IMR-90 (cell line): ENCODE data around the gene SERPINA1. TPM values are rescaled to one million over a fixed set of nuclear protein-coding genes. Genes with fewer than 3 reads are reported as not detected.

ENCODE experiments used
- ATAC-seq: fragments of 200-7000 bp; cut with Tn5 transposase; 2 replicates; pipeline ENCODE4 v1.9.1; 2020; ENCODE audit warnings: low read depth, mild to moderate bottlenecking, moderate library complexity
- BruUV-seq: library from RNA; stranded (reverse); fragments of 400-500 nt; replicated peaks from 2 replicates; lab custom pipeline; 2021; lab: Mats Ljungman, UMichigan
- CTCF ChIA-PET: fragments of 300-600 bp; formaldehyde crosslinking; extraction: SDS; loops from one replicate; lab custom pipeline; 2021; ENCODE audit warnings: antibody characterized with exemption; lab: Yijun Ruan, JAX
- POLR2A ChIA-PET: fragments of 300-600 bp; sonication (Branson Sonifier 250); formaldehyde crosslinking; loops from one replicate; lab custom pipeline; 2022; ENCODE audit warnings: antibody characterized with exemption; ENCODE audit not compliant: unreplicated experiment; lab: Charles Lee
- DNase-seq: peaks from one replicate; pipeline ENCODE4 v3.0.0; 2013
- H2AFZ ChIP-seq: replicated peaks from 2 replicates; pipeline ENCODE3; 2013; ENCODE audit warnings: low read length, mild to moderate bottlenecking; ENCODE audit not compliant: poor library complexity
- H2AK5ac ChIP-seq: 2 replicates; pipeline ENCODE4 v1.6.1; 2013; ENCODE audit warnings: low read depth, low read length, inconsistent platforms
- H2AK9ac ChIP-seq: replicated peaks from 2 replicates; pipeline ENCODE3; 2013; ENCODE audit warnings: mild to moderate bottlenecking, low read depth, low read length, moderate library complexity; ENCODE audit not compliant: poor library complexity
- H2BK120ac ChIP-seq: 2 replicates; pipeline ENCODE4 v1.6.1; 2013; ENCODE audit warnings: low read depth, low read length, inconsistent platforms
- H2BK15ac ChIP-seq: 3 replicates; pipeline ENCODE4 v1.6.1; 2013; ENCODE audit warnings: low read depth, low read length, inconsistent platforms
- H2BK20ac ChIP-seq: 2 replicates; pipeline ENCODE4 v1.6.1; 2013; ENCODE audit warnings: low read depth, mild to moderate bottlenecking, inconsistent platforms, low read length, moderate library complexity
- H2BK5ac ChIP-seq: 2 replicates; pipeline ENCODE4 v1.6.1; 2013; ENCODE audit warnings: mild to moderate bottlenecking, low read depth, low read length, inconsistent platforms; ENCODE audit not compliant: poor library complexity, severe bottlenecking
- H3K14ac ChIP-seq: replicated peaks from 2 replicates; pipeline ENCODE4 v1.6.1; 2013; ENCODE audit warnings: low read depth, low read length, inconsistent platforms
- H3K18ac ChIP-seq: 2 replicates; pipeline ENCODE4 v1.6.1; 2013; ENCODE audit warnings: low read depth, low read length, control low read depth
- H3K23ac ChIP-seq: 2 replicates; pipeline ENCODE4 v1.6.1; 2013; ENCODE audit warnings: low read depth, low read length, inconsistent platforms
- H3K27ac ChIP-seq: 2 replicates; pipeline ENCODE4 v1.5.1; 2013; ENCODE audit warnings: mild to moderate bottlenecking, control low read depth, low read length; ENCODE audit not compliant: insufficient read depth
- H3K27me3 ChIP-seq: 2 replicates; pipeline ENCODE4 v1.6.1; 2013; ENCODE audit warnings: low read length; ENCODE audit not compliant: control insufficient read depth, insufficient read depth
- H3K36me3 ChIP-seq: 2 replicates; pipeline ENCODE4 v1.6.1; 2013; ENCODE audit warnings: low read length, mixed read lengths; ENCODE audit not compliant: control insufficient read depth, insufficient read depth
- H3K4ac ChIP-seq: 2 replicates; pipeline ENCODE4 v1.6.1; 2013; ENCODE audit warnings: low read depth, low read length, inconsistent platforms
- H3K4me1 ChIP-seq: 2 replicates; pipeline ENCODE4 v1.6.1; 2013; ENCODE audit warnings: low read length, mixed read lengths; ENCODE audit not compliant: control insufficient read depth, insufficient read depth
- H3K4me2 ChIP-seq: 2 replicates; pipeline ENCODE4 v1.6.1; 2013; ENCODE audit warnings: low read depth, mild to moderate bottlenecking, control low read depth, low read length, moderate library complexity
- H3K4me3 ChIP-seq: 2 replicates; pipeline ENCODE4 v1.5.1; 2013; ENCODE audit warnings: low read depth, mild to moderate bottlenecking, control low read depth, low read length, moderate library complexity; ENCODE audit not compliant: insufficient read depth
- H3K56ac ChIP-seq: 2 replicates; pipeline ENCODE4 v1.6.1; 2013; ENCODE audit warnings: low read length, inconsistent platforms; ENCODE audit not compliant: insufficient read depth; ENCODE audit errors: extremely low read depth
- H3K79me1 ChIP-seq, 2 experiments: 2 replicates each; pipeline ENCODE4 v1.6.1; 2013; ENCODE audit warnings: low read length in 2 of 2, inconsistent platforms in 1 of 2, low read depth in 1 of 2
- H3K9ac ChIP-seq: 2 replicates; pipeline ENCODE4 v1.6.1; 2013; ENCODE audit warnings: low read depth, low read length, control low read depth
- H3K9me1 ChIP-seq: 2 replicates; pipeline ENCODE4 v1.6.1; 2013; ENCODE audit warnings: low read length, inconsistent platforms; ENCODE audit not compliant: insufficient read depth
- H3K9me3 ChIP-seq: 2 replicates; pipeline ENCODE4 v1.6.1; 2013; ENCODE audit warnings: low read length; ENCODE audit not compliant: control insufficient read depth, insufficient read depth
- H4K20me1 ChIP-seq: 2 replicates; pipeline ENCODE4 v1.6.1; 2013; ENCODE audit warnings: low read length, inconsistent platforms; ENCODE audit not compliant: insufficient read depth
- H4K5ac ChIP-seq: 2 replicates; pipeline ENCODE4 v1.6.1; 2013; ENCODE audit warnings: mild to moderate bottlenecking, low read depth, low read length, control low read depth
- H4K8ac ChIP-seq, 2 experiments: 2 replicates each; pipeline ENCODE4 v1.6.1; 2013; ENCODE audit warnings: low read depth in 2 of 2, low read length in 2 of 2, control low read depth in 1 of 2, inconsistent platforms in 1 of 2
- H4K91ac ChIP-seq: 2 replicates; pipeline ENCODE4 v1.6.1; 2013; ENCODE audit warnings: low read depth, low read length, inconsistent platforms; ENCODE audit not compliant: insufficient read depth
- BHLHE40 ChIP-seq: fragments of 150-350 bp; IDR thresholded peaks from 2 replicates; pipeline ENCODE4 v1.6.1; 2016; ENCODE audit warnings: mild to moderate bottlenecking, low read depth, low read length
- CEBPB ChIP-seq: IDR thresholded peaks from 2 replicates; pipeline ENCODE4 v1.6.1; 2012; ENCODE audit warnings: low read depth, low read length, improper control_type of control experiment
- CHD1 ChIP-seq: IDR thresholded peaks from 2 replicates; pipeline ENCODE4 v1.6.1; 2012; ENCODE audit warnings: low read depth, low read length, improper control_type of control experiment
- CTCF ChIP-seq: conservative IDR thresholded peaks from 2 replicates; pipeline ENCODE4 v1.5.1; 2012; ENCODE audit warnings: mild to moderate bottlenecking, low read depth, low read length, improper control_type of control experiment
- ELK1 ChIP-seq: fragments of 150-350 bp; IDR thresholded peaks from 2 replicates; pipeline ENCODE4 v1.6.1; 2016; ENCODE audit warnings: low read depth, mild to moderate bottlenecking, low read length, moderate library complexity, borderline replicate concordance
- FOS ChIP-seq: fragments of 150-350 bp; IDR thresholded peaks from 2 replicates; pipeline ENCODE4 v1.6.1; 2016; ENCODE audit warnings: low read depth, low read length
- MAFK ChIP-seq: IDR thresholded peaks from 2 replicates; pipeline ENCODE4 v1.6.1; 2012; ENCODE audit warnings: low read depth, low read length, improper control_type of control experiment
- MAZ ChIP-seq: IDR thresholded peaks from 2 replicates; pipeline ENCODE4 v1.6.1; 2012; ENCODE audit warnings: low read depth, mild to moderate bottlenecking, low read length, improper control_type of control experiment, moderate library complexity, borderline replicate concordance
- MXI1 ChIP-seq: IDR thresholded peaks from 2 replicates; pipeline ENCODE4 v1.6.1; 2012; ENCODE audit warnings: low read depth, mild to moderate bottlenecking, low read length, moderate library complexity, borderline replicate concordance
- NFE2L2 ChIP-seq: fragments of 150-350 bp; IDR thresholded peaks from 2 replicates; pipeline ENCODE4 v1.6.1; 2016; ENCODE audit warnings: low read depth, mild to moderate bottlenecking, low read length
- POLR2A ChIP-seq: IDR thresholded peaks from 2 replicates; pipeline ENCODE4 v1.6.1; 2012; ENCODE audit warnings: mild to moderate bottlenecking, low read depth, low read length
- RAD21 ChIP-seq: IDR thresholded peaks from 2 replicates; pipeline ENCODE4 v1.6.1; 2012; ENCODE audit warnings: low read length, improper control_type of control experiment
- RCOR1 ChIP-seq: IDR thresholded peaks from 2 replicates; pipeline ENCODE4 v1.6.1; 2012; ENCODE audit warnings: mild to moderate bottlenecking, low read length, improper control_type of control experiment; ENCODE audit not compliant: insufficient replicate concordance
- RFX5 ChIP-seq: IDR thresholded peaks from 2 replicates; pipeline ENCODE4 v1.8.0; 2012; ENCODE audit warnings: low read depth, mild to moderate bottlenecking, low read length, moderate library complexity
- SMC3 ChIP-seq: fragments of 150-350 bp; IDR thresholded peaks from 2 replicates; pipeline ENCODE4 v1.6.1; 2016; ENCODE audit warnings: low read depth, mild to moderate bottlenecking, antibody characterized with exemption, low read length, moderate library complexity
- USF2 ChIP-seq: fragments of 150-350 bp; IDR thresholded peaks from 2 replicates; pipeline ENCODE4 v1.6.1; 2017; ENCODE audit warnings: mild to moderate bottlenecking, antibody characterized with exemption, low read length, low read depth
- dilution Hi-C: fragments of 300-500 bp; cut with HindIII; formaldehyde crosslinking; loops from one replicate; pipeline ENCODE4 v1.14.3; 2018; ENCODE audit warnings: low sequenced_read_pairs; ENCODE audit not compliant: unreplicated experiment
- in situ Hi-C: fragments of 300-500 bp; cut with MboI; formaldehyde crosslinking; loops from 3 replicates; pipeline ENCODE4 v1.14.3; 2019; ENCODE audit warnings: low sequenced_read_pairs, inconsistent platforms, mixed read lengths
- intact Hi-C: fragments of 100-400 bp; cut with micrococcal nuclease; formaldehyde crosslinking; loops from 2 replicates; pipeline ENCODE4 v1.10.0; 2022
- polyA plus RNA-seq, 3 experiments: library from polyadenylated mRNA; depleted of rRNA; stranded (reverse); fragments of >200 nt; gene quantifications; 2 replicates each; pipeline ENCODE4 v1.2.3, GENCODE V29; 2012; ENCODE audit warnings: low replicate concordance in 1 of 3
- total RNA-seq: library from RNA; depleted of rRNA; stranded (reverse); fragments of >200 nt; gene quantifications from 2 replicates; pipeline ENCODE4 v1.2.3, GENCODE V29; 2012

SERPINA1 gene
- total and polyA plus RNA-seq, 2 of the 4 experiments (the other 2 are of a cell fraction): 0.54 to 1.2 TPM

- Histone ChIP-seq H3K27me3 (peaks cover 4% of the 10 kb centered on the region; the same call in 1 of the 2 replicates), H3K4me3 (no peak overlapping the region), H3K14ac (no peak overlapping the region), H4K5ac (no peak overlapping the region), H3K4me1 (no peaks in the 10 kb centered on the region; the same call in 1 of the 2 replicates), H3K18ac (no peak overlapping the region), H3K56ac (no peak overlapping the region), H3K9ac (no peak overlapping the region), H2BK15ac (no peak overlapping the region), H3K27ac (no peak overlapping the region), H2BK20ac (no peak overlapping the region), H2BK5ac (no peak overlapping the region), H4K8ac (no peak overlapping the region), H3K9me3 (no peaks in the 10 kb centered on the region), H3K4me2 (no peak overlapping the region), H3K36me3 (no peaks in the 10 kb centered on the region), H3K9me1 (no peaks in the 10 kb centered on the region), H2AFZ (no peak overlapping the region), H4K20me1 (no peaks in the 10 kb centered on the region), H4K91ac (no peak overlapping the region), H2AK5ac (no peak overlapping the region), H3K79me1 (no peaks in the 10 kb centered on the region), H2AK9ac (no peak overlapping the region), H2BK120ac (no peak overlapping the region), H3K23ac (no peak overlapping the region), H3K4ac (no peak overlapping the region)
- no TSS peak for BruUV-seq
- TF ChIP-seq FOS: no peak
- no peak for TF ChIP-seq CEBPB
- TF ChIP-seq CTCF: no peak
- no peak for TF ChIP-seq SMC3
- no peak for TF ChIP-seq ELK1
- TF ChIP-seq MXI1: no peak
- TF ChIP-seq CHD1: no peak
- TF ChIP-seq RCOR1: no peak
- no peak for TF ChIP-seq NFE2L2
- no peak for TF ChIP-seq MAFK
- no peak for TF ChIP-seq RAD21
- TF ChIP-seq POLR2A: no peak
- TF ChIP-seq MAZ: no peak
- no peak for TF ChIP-seq BHLHE40
- no peak for TF ChIP-seq RFX5
- TF ChIP-seq USF2: no peak
- dilution Hi-C loops (no loop called here), intact Hi-C loops (no loop called here), in situ Hi-C loops (no loop called here)
- POLR2A ChIA-PET: interaction anchor here (0.6 kb wide), 1 partner anchor 29 kb away, joined by 3 read pairs; no protein-coding TSS in a partner anchor
- CTCF ChIA-PET: no interaction called here
- DNase-seq: no peak
- ATAC-seq: no peak
Observed at GRCh38 chr14:94407906-94408305, 19.5 kb upstream of the SERPINA1 start.
